Measurements from ENCODE around the gene PRCC.
A peak's percentile ranks its signal among the peaks of the same experiment; 100 is the strongest.

The PRCC gene

DNA sequence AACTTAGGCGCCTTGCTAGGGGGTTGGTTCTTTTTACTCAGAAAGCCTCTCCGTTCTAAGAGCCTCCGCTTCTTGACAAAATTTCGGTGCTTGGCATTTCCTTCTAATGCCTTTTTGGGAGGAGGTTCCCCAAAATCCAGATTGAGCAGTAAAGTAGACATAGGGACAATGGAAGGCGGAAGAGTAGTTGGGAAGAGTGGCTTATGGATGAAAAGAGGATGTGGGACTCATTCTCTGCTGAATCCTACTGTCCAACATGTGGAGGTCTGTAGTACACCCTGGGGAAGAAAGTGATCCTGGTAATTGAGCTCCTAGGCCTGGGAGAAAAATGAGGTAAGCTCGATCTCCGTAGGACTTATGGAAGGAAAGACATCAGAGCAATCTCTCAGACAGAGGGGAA, 39.8 kb upstream of the PRCC start:
- TF ChIP-seq, protein P1, sequence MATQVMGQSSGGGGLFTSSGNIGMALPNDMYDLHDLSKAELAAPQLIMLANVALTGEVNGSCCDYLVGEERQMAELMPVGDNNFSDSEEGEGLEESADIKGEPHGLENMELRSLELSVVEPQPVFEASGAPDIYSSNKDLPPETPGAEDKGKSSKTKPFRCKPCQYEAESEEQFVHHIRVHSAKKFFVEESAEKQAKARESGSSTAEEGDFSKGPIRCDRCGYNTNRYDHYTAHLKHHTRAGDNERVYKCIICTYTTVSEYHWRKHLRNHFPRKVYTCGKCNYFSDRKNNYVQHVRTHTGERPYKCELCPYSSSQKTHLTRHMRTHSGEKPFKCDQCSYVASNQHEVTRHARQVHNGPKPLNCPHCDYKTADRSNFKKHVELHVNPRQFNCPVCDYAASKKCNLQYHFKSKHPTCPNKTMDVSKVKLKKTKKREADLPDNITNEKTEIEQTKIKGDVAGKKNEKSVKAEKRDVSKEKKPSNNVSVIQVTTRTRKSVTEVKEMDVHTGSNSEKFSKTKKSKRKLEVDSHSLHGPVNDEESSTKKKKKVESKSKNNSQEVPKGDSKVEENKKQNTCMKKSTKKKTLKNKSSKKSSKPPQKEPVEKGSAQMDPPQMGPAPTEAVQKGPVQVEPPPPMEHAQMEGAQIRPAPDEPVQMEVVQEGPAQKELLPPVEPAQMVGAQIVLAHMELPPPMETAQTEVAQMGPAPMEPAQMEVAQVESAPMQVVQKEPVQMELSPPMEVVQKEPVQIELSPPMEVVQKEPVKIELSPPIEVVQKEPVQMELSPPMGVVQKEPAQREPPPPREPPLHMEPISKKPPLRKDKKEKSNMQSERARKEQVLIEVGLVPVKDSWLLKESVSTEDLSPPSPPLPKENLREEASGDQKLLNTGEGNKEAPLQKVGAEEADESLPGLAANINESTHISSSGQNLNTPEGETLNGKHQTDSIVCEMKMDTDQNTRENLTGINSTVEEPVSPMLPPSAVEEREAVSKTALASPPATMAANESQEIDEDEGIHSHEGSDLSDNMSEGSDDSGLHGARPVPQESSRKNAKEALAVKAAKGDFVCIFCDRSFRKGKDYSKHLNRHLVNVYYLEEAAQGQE (IDR thresholded peaks at IDR 0.05; ENCODE audit: insufficient read depth in 1 of 2, low read depth in 2 of 2, low read length in 2 of 2): no peak
- TF ChIP-seq TAF1 (IDR thresholded peaks at IDR 0.05; ENCODE audit: borderline replicate concordance, insufficient read depth, low read length): 0 out of 2 replicates have a peak, but pooled peaks have one; percentile 6

GRCh38 chr1:156727926-156728598, 39.3 kb upstream of the PRCC start, which contains the start of gene METTL25B:
METTL25B (plus strand) TSS chr1:156728469; CDS start chr1:156729105, 636 bp downstream.
- TF ChIP-seq SIN3A (IDR thresholded peaks at IDR 0.05; ENCODE audit: borderline replicate concordance, insufficient read depth, low read length) (0 out of 2 replicates have a peak, but pooled peaks have one; percentile 45), TAF1 (IDR thresholded peaks at IDR 0.05; ENCODE audit: borderline replicate concordance, insufficient read depth, low read length) (peak; percentile 27; the same call in 1 of the 2 replicates), POLR2AphosphoS5 (IDR thresholded peaks at IDR 0.05; ENCODE audit: low read depth, low read length) (peak; percentile 86), FOXP2 (optimal IDR thresholded peaks at IDR 0.05; ENCODE audit: borderline replicate concordance, extremely low read depth, extremely low read length, insufficient read depth) (no peak)
- TF ChIP-seq, protein P1 (IDR thresholded peaks at IDR 0.05; ENCODE audit: insufficient read depth in 1 of 2, low read depth in 2 of 2, low read length in 2 of 2): no peak

- peak; percentile 91 for TF ChIP-seq FOXP2 (optimal IDR thresholded peaks at IDR 0.05; ENCODE audit: borderline replicate concordance, extremely low read depth, extremely low read length, insufficient read depth)
- TF ChIP-seq, protein P1 (IDR thresholded peaks at IDR 0.05; ENCODE audit: insufficient read depth in 1 of 2, low read depth in 2 of 2, low read length in 2 of 2): no peak
- TF ChIP-seq TAF1 (IDR thresholded peaks at IDR 0.05; ENCODE audit: borderline replicate concordance, insufficient read depth, low read length): peak; percentile 30; the same call in 1 of the 2 replicates
- peak; percentile 81 for TF ChIP-seq POLR2AphosphoS5 (IDR thresholded peaks at IDR 0.05; ENCODE audit: low read depth, low read length)
- TF ChIP-seq SIN3A (IDR thresholded peaks at IDR 0.05; ENCODE audit: borderline replicate concordance, insufficient read depth, low read length): 0 out of 2 replicates have a peak, but pooled peaks have one; percentile 12
Measured at GRCh38 chr1:156728599-156729462, 38.5 kb upstream of the PRCC start, which contains the start of gene ISG20L2. ISG20L2 (minus strand) TSS chr1:156728766; CDS start chr1:156727652, 1,114 bp downstream.

GRCh38 chr1:156733989-156734584, 33.2 kb upstream of the PRCC start:
- TF ChIP-seq TAF1 (IDR thresholded peaks at IDR 0.05; ENCODE audit: borderline replicate concordance, insufficient read depth, low read length) (no peak), SIN3A (IDR thresholded peaks at IDR 0.05; ENCODE audit: borderline replicate concordance, insufficient read depth, low read length) (no peak), POLR2AphosphoS5 (IDR thresholded peaks at IDR 0.05; ENCODE audit: low read depth, low read length) (no peak)
- TF ChIP-seq, protein P1 (IDR thresholded peaks at IDR 0.05; ENCODE audit: insufficient read depth in 1 of 2, low read depth in 2 of 2, low read length in 2 of 2): no peak
